ENCODE results near the gene CLEC18A.

GRCh38 chr16:69942099-69942491 is 9.0 kb upstream of the CLEC18A start:
- TF ChIP-seq CTCF (IDR thresholded peaks at IDR 0.05; ENCODE audit: low read depth, low read length, poor library complexity, severe bottlenecking) (no peak), EZH2phosphoT487 (IDR thresholded peaks at IDR 0.05; ENCODE audit: borderline replicate concordance, low read length) (no peak)

Measured in DOHH2 (cell line).